Right lobe of liver (tissue), 6 donors: ENCODE data around the gene EFNA3. TPM values are rescaled to one million over a fixed set of nuclear protein-coding genes. Genes with fewer than 3 reads are reported as not detected.
A peak's percentile ranks its signal among the peaks of the same experiment; 100 is the strongest.

ENCODE experiments used
- ATAC-seq, 4 donors: fragments of 200-7000 bp; cut with Tn5 transposase; one replicate each; pipeline ENCODE4 v1.9.1; 2020; ENCODE audit warnings: mild to moderate bottlenecking in 4 of 4, moderate library complexity in 4 of 4
- DNase-seq, 3 donors: peaks; one replicate each; pipeline ENCODE4 v3.0.0-alpha.2; 2020
- H3K27ac ChIP-seq, 3 donors: fragments of 200-600 bp; one replicate each; pipeline ENCODE4 v1.8.0; 2022
- H3K27me3 ChIP-seq, 2 donors: fragments of 200-600 bp; one replicate each; pipeline ENCODE4 v1.8.0; 2022
- H3K36me3 ChIP-seq, 4 donors: fragments of 200-600 bp; sonication (generic) in 1 of 4; one replicate each; pipeline versions ENCODE4 v1.5.1 to v1.8.0; 2017 to 2022; ENCODE audit warnings: control low read depth in 1 of 4
- H3K4me1 ChIP-seq, 4 donors: fragments of 200-600 bp; sonication (generic) in 1 of 4; one replicate each; pipeline versions ENCODE4 v1.5.1 to v1.8.0; 2017 to 2022; ENCODE audit warnings: control low read depth in 1 of 4
- H3K4me3 ChIP-seq, 3 donors: fragments of 200-600 bp; one replicate each; pipeline ENCODE4 v1.8.0; 2022
- H3K9me3 ChIP-seq, 4 donors: fragments of 200-600 bp; sonication (generic) in 1 of 4; one replicate each; pipeline versions ENCODE4 v1.5.1 to v1.8.0; 2017 to 2022; ENCODE audit warnings: control low read depth in 1 of 4
- CTCF ChIP-seq, 4 donors: fragments of 200-600 bp in 3 of 4; fragments of 450-650 bp in 1 of 4; IDR thresholded peaks; one replicate each; pipeline versions ENCODE4 v1.5.1 to v1.8.0; 2016 to 2022; ENCODE audit warnings: antibody characterized with exemption in 4 of 4, mild to moderate bottlenecking in 2 of 4
- POLR2A ChIP-seq: fragments of 450-650 bp; IDR thresholded peaks from one replicate; pipeline ENCODE4 v1.6.1; 2017; ENCODE audit warnings: antibody characterized with exemption, mild to moderate bottlenecking
- WGBS: methylation state at CpG from one replicate; pipeline ENCODE4 v1.1.6; 2018; ENCODE audit warnings: low coverage, low lambda C conversion rate; ENCODE audit not compliant: insufficient coverage; ENCODE audit errors: missing lambda C conversion rate; 5-methylcytosine and 5-hydroxymethylcytosine counted together
- intact Hi-C, 2 donors: fragments of 100-400 bp; cut with DNase I; formaldehyde crosslinking; loops; one replicate each; pipeline versions ENCODE4 v1.11.2 to v1.14.1; 2022
- total RNA-seq, 6 experiments: library from RNA; depleted of rRNA in 2 of 6; stranded (reverse); fragments of >200 nt in 2 of 6; fragmentation: NEBNext Ultra II Directional in 3 of 6; extraction: Animal tissue kit (Norgen Biotek cat#: 25700) in 3 of 6; gene quantifications; one replicate each; pipeline versions ENCODE4 v1.1.0 to v1.2.4, GENCODE V29; 2016 to 2023
- donor health status: DM: no; HTN: yes; CAD: no.
- donor health status: DM: no; HTN: no; CAD: no.
- donor health status: DM: no; HTN: no; CAD: no.
- donor health status: DM: no; HTN: yes; CAD: no.
- donor health status: DM: no; HTN: yes; CAD: no.

The EFNA3 gene
- total RNA-seq, 6 experiments from 2014 or later: 0.26 to 4.0 (median 2.5) TPM

GRCh38 chr1:155050560-155051341 lies 27.9 kb upstream of the EFNA3 start, which contains the start of gene ADAM15:
Gene ADAM15 (plus strand): TSS chr1:155051316. CDS start chr1:155051387, 71 bp downstream.
- DNase-seq (peak; percentile 89 to 91 (median 91)), ATAC-seq (peak; percentile 79 to 89 (median 84))
- Histone ChIP-seq H3K4me1 (peaks cover 0 to 22% (median 10%) of the 10 kb centered on the region in 4 donors), H3K27me3 (no peaks in the 10 kb centered on the region), H3K27ac (peak within 1 kb of the TSS; percentile 59 to 82 (median 79)), H3K36me3 (peaks cover 0 to 5% (median 0%) of the 10 kb centered on the region in 4 donors), H3K4me3 (peak within 1 kb of the TSS; percentile 69 to 74 (median 70)), H3K9me3 (no peaks in the 10 kb centered on the region)
- TF ChIP-seq CTCF (IDR thresholded peaks at IDR 0.05): peak; percentile 90 to 99 (median 98)
- TF ChIP-seq POLR2A: peak; percentile 55
- 0% methylated on average over 12 of the region's 99 CpGs for WGBS
- intact Hi-C loops: loop anchor here (10.0 kb wide), 2 partner anchors 66 to 96 kb away; partner anchors contain the start of genes FLAD1 (in 1 of the 2) and PBXIP1 (in 1 of the 2)

- Histone ChIP-seq H3K4me3 (peak overlapping the region; percentile 69 to 74 (median 70)), H3K36me3 (peaks cover 0 to 5% (median 0%) of the 10 kb centered on the region in 4 donors), H3K9me3 (no peaks in the 10 kb centered on the region), H3K4me1 (peaks cover 0 to 22% (median 10%) of the 10 kb centered on the region in 4 donors), H3K27me3 (no peaks in the 10 kb centered on the region), H3K27ac (peak overlapping the region; percentile 16 to 60 (median 57))
- ATAC-seq (peak; percentile 1 to 17 (median 2)), DNase-seq (peak in 1 of 3 donors; percentile 48)
- intact Hi-C loops: loop anchor here (10.0 kb wide), 2 partner anchors 67 to 97 kb away; partner anchors contain the start of genes FLAD1 (in 1 of the 2) and PBXIP1 (in 1 of the 2)
- WGBS: 0% methylated on average over 8 of the region's 31 CpGs
- TF ChIP-seq POLR2A: no peak
- TF ChIP-seq CTCF (IDR thresholded peaks at IDR 0.05): no peak
Measured at GRCh38 chr1:155051342-155051776, 27.3 kb upstream of the EFNA3 start.

GRCh38 chr1:155051777-155052398 lies 26.7 kb upstream of the EFNA3 start:
- Histone ChIP-seq H3K27ac (peak overlapping the region; percentile 16 to 60 (median 57)), H3K27me3 (no peaks in the 10 kb centered on the region), H3K4me3 (peak overlapping the region; percentile 69 to 74 (median 70)), H3K36me3 (peaks cover 0 to 5% (median 0%) of the 10 kb centered on the region in 4 donors), H3K9me3 (no peaks in the 10 kb centered on the region), H3K4me1 (peaks cover 0 to 22% (median 10%) of the 10 kb centered on the region in 4 donors)
- ATAC-seq (peak; percentile 3 to 13 (median 10)), DNase-seq (peak; percentile 54 to 70 (median 68))
- 0% methylated on average over 20 of the region's 27 CpGs for whole genome bisulfite sequencing
- no peak for TF ChIP-seq POLR2A
- TF ChIP-seq CTCF (IDR thresholded peaks at IDR 0.05): no peak
- intact Hi-C loops: loop anchor here (10.0 kb wide), 2 partner anchors 67 to 97 kb away; partner anchors contain the start of genes FLAD1 (in 1 of the 2) and PBXIP1 (in 1 of the 2)
